ENCODE data around the gene DAZL.

DAZL gene

GRCh38 chr3:16538507-16538906 lies 66.7 kb downstream of the DAZL start:
- DNase-seq: no peak

GRCh38 chr3:16536996-16537395 lies 68.2 kb downstream of the DAZL start:
- no peak for DNase-seq
